ENCODE measurements around the gene PPP1R1B.

DNA sequence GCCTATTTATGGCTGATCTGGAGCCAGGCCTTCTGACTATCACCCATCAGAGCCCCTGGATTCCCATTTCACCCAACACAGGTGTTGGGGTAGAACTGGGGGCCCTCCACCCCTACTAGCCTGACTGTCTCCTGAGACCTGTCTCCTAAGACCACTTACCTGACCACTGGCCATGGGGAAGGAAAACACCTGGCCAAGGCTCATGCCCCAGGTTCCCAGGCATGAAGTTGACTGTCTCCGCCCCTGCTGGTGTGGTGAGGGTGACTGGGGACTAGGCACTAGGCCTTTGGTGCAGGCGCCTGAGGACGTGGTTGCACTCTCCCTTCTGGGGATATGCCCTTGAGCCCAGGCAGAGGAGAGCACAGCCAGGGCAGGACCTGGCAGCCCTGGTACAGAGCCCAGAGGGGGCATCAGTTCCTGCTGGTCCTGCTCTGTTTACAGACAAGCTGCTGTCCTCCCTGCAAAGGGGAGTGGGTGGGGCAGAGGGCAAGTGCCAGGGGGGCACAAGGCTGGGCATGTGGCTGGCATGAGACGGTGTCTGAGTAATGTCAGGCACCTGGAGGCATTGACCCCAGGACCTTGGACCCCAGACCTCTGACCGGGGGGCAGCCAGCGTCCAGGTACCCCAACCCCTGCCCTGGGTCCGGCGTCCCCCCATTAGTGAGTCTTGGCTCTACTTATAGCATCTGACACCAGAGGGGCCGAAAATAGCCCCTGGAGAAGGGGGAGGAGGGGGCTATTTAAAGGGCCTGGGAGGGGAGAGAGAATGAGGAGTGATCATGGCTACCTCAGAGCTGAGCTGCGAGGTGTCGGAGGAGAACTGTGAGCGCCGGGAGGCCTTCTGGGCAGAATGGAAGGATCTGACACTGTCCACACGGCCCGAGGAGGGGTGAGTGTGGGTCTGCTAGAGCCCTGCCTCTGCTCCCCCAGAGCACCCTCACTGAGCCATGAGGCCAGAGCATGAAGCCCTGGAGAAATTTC, 38.1 kb downstream of the PPP1R1B start, which contains the start of gene TCAP:
- TF ChIP-seq, protein P1, sequence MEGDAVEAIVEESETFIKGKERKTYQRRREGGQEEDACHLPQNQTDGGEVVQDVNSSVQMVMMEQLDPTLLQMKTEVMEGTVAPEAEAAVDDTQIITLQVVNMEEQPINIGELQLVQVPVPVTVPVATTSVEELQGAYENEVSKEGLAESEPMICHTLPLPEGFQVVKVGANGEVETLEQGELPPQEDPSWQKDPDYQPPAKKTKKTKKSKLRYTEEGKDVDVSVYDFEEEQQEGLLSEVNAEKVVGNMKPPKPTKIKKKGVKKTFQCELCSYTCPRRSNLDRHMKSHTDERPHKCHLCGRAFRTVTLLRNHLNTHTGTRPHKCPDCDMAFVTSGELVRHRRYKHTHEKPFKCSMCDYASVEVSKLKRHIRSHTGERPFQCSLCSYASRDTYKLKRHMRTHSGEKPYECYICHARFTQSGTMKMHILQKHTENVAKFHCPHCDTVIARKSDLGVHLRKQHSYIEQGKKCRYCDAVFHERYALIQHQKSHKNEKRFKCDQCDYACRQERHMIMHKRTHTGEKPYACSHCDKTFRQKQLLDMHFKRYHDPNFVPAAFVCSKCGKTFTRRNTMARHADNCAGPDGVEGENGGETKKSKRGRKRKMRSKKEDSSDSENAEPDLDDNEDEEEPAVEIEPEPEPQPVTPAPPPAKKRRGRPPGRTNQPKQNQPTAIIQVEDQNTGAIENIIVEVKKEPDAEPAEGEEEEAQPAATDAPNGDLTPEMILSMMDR (IDR thresholded peaks at IDR 0.05), result no peak
- TF ChIP-seq POLR2A (IDR thresholded peaks at IDR 0.05) (no peak), POLR2AphosphoS5 (IDR thresholded peaks at IDR 0.05) (no peak)

Measured in gastroesophageal sphincter (tissue), 3 donors.